Transverse colon (tissue), 4 donors: ENCODE measurements around the gene GLRA1. TPM values are rescaled to one million over a fixed set of nuclear protein-coding genes. Genes with fewer than 3 reads are reported as not detected.

Experiments used
- DNase-seq: peaks from one replicate; pipeline ENCODE4 v3.0.0-alpha.2; 2019
- H3K27ac ChIP-seq, 4 donors: fragments of 200-600 bp; sonication (generic); 2 replicates each; pipeline ENCODE4 v1.5.1; 2016 to 2018; ENCODE audit warnings: inconsistent platforms in 4 of 4
- H3K27me3 ChIP-seq: fragments of 200-600 bp; sonication (generic); 2 replicates; pipeline ENCODE4 v1.5.1; 2017; ENCODE audit warnings: inconsistent platforms
- H3K36me3 ChIP-seq, 4 donors: fragments of 200-600 bp; sonication (generic); 2 replicates each; pipeline ENCODE4 v1.5.1; 2017 to 2019; ENCODE audit warnings: inconsistent platforms in 4 of 4
- H3K4me1 ChIP-seq, 4 donors: fragments of 200-600 bp; sonication (generic); 2 replicates each; pipeline ENCODE4 v1.5.1; 2017 to 2020; ENCODE audit warnings: inconsistent platforms in 4 of 4
- H3K4me3 ChIP-seq, 4 donors: fragments of 200-600 bp; sonication (generic); 1 replicate in 1 of 4; 2 replicates in 3 of 4; pipeline versions ENCODE4 v1.5.1 to v1.6.1; 2017 to 2019; ENCODE audit warnings: inconsistent platforms in 4 of 4
- H3K9me3 ChIP-seq, 2 donors: fragments of 200-600 bp; sonication (generic); 2 replicates each; pipeline ENCODE4 v1.5.1; 2017 to 2019; ENCODE audit warnings: inconsistent platforms in 2 of 2
- CTCF ChIP-seq, 5 experiments: fragments of 200-600 bp in 3 of 5; fragments of 450-650 bp in 2 of 5; sonication (generic) in 3 of 5; IDR thresholded peaks; 1 replicate in 2 of 5; 2 replicates in 3 of 5; pipeline ENCODE4 v1.5.1; 2016 to 2017; ENCODE audit warnings: antibody characterized with exemption in 5 of 5, inconsistent platforms in 3 of 5, mild to moderate bottlenecking in 2 of 5, moderate library complexity in 1 of 5
- EP300 ChIP-seq: sonication (generic); formaldehyde crosslinking; IDR thresholded peaks from one replicate; pipeline ENCODE4 v1.6.1; 2017; ENCODE audit warnings: antibody characterized with exemption, low read depth
- POLR2A ChIP-seq: fragments of 450-650 bp; IDR thresholded peaks from one replicate; pipeline ENCODE4 v1.6.1; 2016; ENCODE audit warnings: antibody characterized with exemption, mild to moderate bottlenecking, moderate library complexity
- POLR2AphosphoS5 ChIP-seq, 3 donors: sonication (generic); formaldehyde crosslinking; IDR thresholded peaks; one replicate each; pipeline ENCODE4 v1.6.1; 2016; ENCODE audit warnings: antibody characterized with exemption in 3 of 3
- WGBS, 2 donors: methylation state at CpG; one replicate each; pipeline ENCODE4 v1.1.5; 2018; ENCODE audit warnings: low coverage in 1 of 2; 5-methylcytosine and 5-hydroxymethylcytosine counted together
- in situ Hi-C, 4 donors: fragments of 200-750 bp; cut with MboI; loops; one replicate each; pipeline versions ENCODE4 v1.15.0 to v1.15.1; 2017; ENCODE audit warnings: low sequenced_read_pairs in 3 of 4, low pct_ligation_motif_present in 1 of 4, low pct_unique_long_range_greater_than_20kb in 1 of 4
- intact Hi-C: fragments of 100-400 bp; cut with DNase I; formaldehyde crosslinking; loops from one replicate; pipeline ENCODE4 v1.15.1; 2023; ENCODE audit warnings: low total_unique reads
- total RNA-seq, 4 donors: library from RNA; depleted of rRNA; stranded (reverse); fragments of >200 nt; gene quantifications; one replicate each; pipeline ENCODE4 v1.1.0, GENCODE V29; 2016

The GLRA1 gene
- total RNA-seq, 4 donors from 2014 or later: not detected

DNA sequence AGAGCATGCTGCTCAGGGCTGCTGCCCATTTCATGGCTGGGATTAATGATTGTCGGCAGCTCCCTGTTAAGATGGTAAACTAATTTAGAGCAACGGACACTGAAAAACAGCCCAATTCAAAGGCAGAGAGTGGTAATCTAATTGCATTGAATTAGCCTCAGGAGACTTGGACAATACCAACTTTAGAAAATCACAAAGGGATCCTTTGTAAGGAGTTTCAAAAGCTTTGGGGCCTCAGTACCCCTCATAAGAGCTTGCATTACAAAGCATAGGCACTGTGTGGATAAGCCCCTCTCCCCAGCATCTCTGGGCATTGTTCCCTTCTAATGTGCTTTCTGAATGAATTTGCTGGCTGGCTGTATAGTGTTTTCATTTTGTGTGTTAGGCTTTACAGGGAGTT lies 6.7 kb downstream of the GLRA1 start:
- no peak for TF ChIP-seq POLR2AphosphoS5 (IDR thresholded peaks at IDR 0.05)
- TF ChIP-seq POLR2A: no peak
- TF ChIP-seq EP300: no peak
- TF ChIP-seq CTCF (IDR thresholded peaks at IDR 0.05): no peak
- 27 to 28% methylated on average over 2 of the region's 2 CpGs for WGBS, 2 donors
- intact Hi-C loops: no loop called here
- in situ Hi-C loops: no loop called here
- Histone ChIP-seq H3K4me3 (no peak overlapping the region), H3K9me3 (no peaks in the 10 kb centered on the region), H3K27me3 (peaks cover 5% of the 10 kb centered on the region), H3K27ac (no peak overlapping the region), H3K36me3 (no peaks in the 10 kb centered on the region), H3K4me1 (no peaks in the 10 kb centered on the region)
- DNase-seq: no peak

DNA sequence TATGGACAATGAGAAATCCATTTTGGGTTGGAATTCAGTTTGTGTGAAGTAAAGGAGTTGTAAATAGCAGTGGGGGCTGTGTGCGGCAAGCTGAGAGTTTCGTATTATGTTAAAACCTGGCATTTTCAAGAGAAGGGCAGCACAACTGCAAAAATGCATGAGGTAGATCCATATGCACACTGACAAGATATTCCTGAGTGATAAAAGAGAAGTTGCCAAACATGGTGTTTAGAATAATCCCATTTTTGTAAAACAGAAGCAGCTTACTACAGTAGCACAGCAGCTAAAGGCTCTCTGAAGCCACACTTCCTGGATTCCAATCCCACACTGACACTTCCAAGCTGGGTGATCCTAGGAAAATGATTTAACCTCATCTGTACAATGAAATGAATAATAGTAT lies 11.2 kb downstream of the GLRA1 start:
- no peaks in the 10 kb centered on the region for H3K36me3 ChIP-seq
- no peak for TF ChIP-seq EP300
- TF ChIP-seq POLR2A: no peak
- TF ChIP-seq CTCF (IDR thresholded peaks at IDR 0.05): no peak
- no peak for TF ChIP-seq POLR2AphosphoS5 (IDR thresholded peaks at IDR 0.05)
- intact Hi-C loops: no loop called here
- H3K27ac ChIP-seq: no peak overlapping the region
- H3K9me3 ChIP-seq: no peaks in the 10 kb centered on the region
- no peak for DNase-seq
- H3K4me3 ChIP-seq: no peak overlapping the region
- H3K4me1 ChIP-seq: no peaks in the 10 kb centered on the region
- H3K27me3 ChIP-seq: peaks cover 5% of the 10 kb centered on the region
- in situ Hi-C loops: no loop called here
- WGBS, 2 donors: 83 to 92% methylated on average over 2 of the region's 2 CpGs

GRCh38 chr5:151912360-151912759 lies 12.3 kb downstream of the GLRA1 start:
- Histone ChIP-seq H3K36me3 (no peaks in the 10 kb centered on the region), H3K4me1 (no peaks in the 10 kb centered on the region), H3K27ac (no peak overlapping the region), H3K27me3 (no peaks in the 10 kb centered on the region), H3K9me3 (no peaks in the 10 kb centered on the region), H3K4me3 (no peak overlapping the region)
- intact Hi-C loops (no loop called here), in situ Hi-C loops (no loop called here)
- no peak for TF ChIP-seq CTCF (IDR thresholded peaks at IDR 0.05)
- TF ChIP-seq POLR2A: no peak
- TF ChIP-seq EP300: no peak
- no peak for TF ChIP-seq POLR2AphosphoS5 (IDR thresholded peaks at IDR 0.05)
- 74 to 94% methylated on average over 2 to 3 of the region's 3 CpGs for WGBS, 2 donors
- no peak for DNase-seq

GRCh38 chr5:151911011-151911410 lies 13.6 kb downstream of the GLRA1 start:
- Histone ChIP-seq H3K27ac (no peak overlapping the region), H3K4me1 (no peaks in the 10 kb centered on the region), H3K27me3 (peaks cover 4% of the 10 kb centered on the region), H3K4me3 (no peak overlapping the region), H3K9me3 (no peaks in the 10 kb centered on the region), H3K36me3 (no peaks in the 10 kb centered on the region)
- no peak for DNase-seq
- TF ChIP-seq POLR2A (no peak), EP300 (no peak), POLR2AphosphoS5 (IDR thresholded peaks at IDR 0.05) (no peak), CTCF (IDR thresholded peaks at IDR 0.05) (no peak)
- intact Hi-C loops (no loop called here), in situ Hi-C loops (no loop called here)
